Measurements from ENCODE around the gene EFNA5.

EFNA5 gene

DNA sequence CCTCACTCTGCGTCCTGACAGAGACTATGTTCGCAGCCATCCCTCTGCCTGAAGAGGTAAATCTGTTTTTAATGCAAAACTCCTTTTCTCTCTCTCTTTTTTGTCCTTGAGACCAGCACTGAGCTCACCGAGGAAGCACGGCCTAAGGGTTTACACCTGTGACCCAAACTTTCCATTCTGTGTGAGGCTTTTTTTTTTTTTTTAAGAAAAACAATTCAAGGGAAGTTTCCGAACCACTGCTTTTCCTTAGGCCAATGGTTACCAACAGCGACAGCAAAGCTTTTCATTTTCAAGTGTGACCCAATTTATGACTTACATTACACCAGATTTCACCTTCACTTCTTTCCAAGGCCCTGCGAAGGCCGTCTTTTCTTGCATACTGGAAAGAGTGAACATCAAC, 205.9 kb downstream of the EFNA5 start:
- in situ Hi-C loops (cut with HindIII; ENCODE audit: low sequenced_read_pairs) = no loop called here
- TF ChIP-seq CTCF (IDR thresholded peaks at IDR 0.05; ENCODE audit: low read depth, low read length, missing control alignments) = no peak

GRCh38 chr5:107464416-107464815, 206.3 kb downstream of the EFNA5 start:
- no peak for DNase-seq (ENCODE audit: low read depth)
- no peak overlapping the region for H3K4me3 ChIP-seq (ENCODE audit: low read depth, low read length)
- no peak for TF ChIP-seq CTCF (IDR thresholded peaks at IDR 0.05; ENCODE audit: low read depth, low read length, missing control alignments)
- in situ Hi-C loops (cut with HindIII; ENCODE audit: low sequenced_read_pairs) = no loop called here

More for the DNA sequence above, 205.9 kb downstream of the EFNA5 start:
- H3K4me3 ChIP-seq (ENCODE audit: low read depth, low read length) = no peak overlapping the region
- DNase-seq (ENCODE audit: low read depth) = no peak

- TF ChIP-seq CTCF (IDR thresholded peaks at IDR 0.05; ENCODE audit: low read depth, low read length, missing control alignments) = no peak
- H3K4me3 ChIP-seq (ENCODE audit: low read depth, low read length) = no peak overlapping the region
- no peak for DNase-seq (ENCODE audit: low read depth)
- in situ Hi-C loops (cut with HindIII; ENCODE audit: low sequenced_read_pairs) = no loop called here
Measured at GRCh38 chr5:107463731-107464130, 207.0 kb downstream of the EFNA5 start.

- in situ Hi-C loops (cut with HindIII; ENCODE audit: low sequenced_read_pairs) = no loop called here
- DNase-seq (ENCODE audit: low read depth) = no peak
Measured at GRCh38 chr5:107461770-107462169, 209.0 kb downstream of the EFNA5 start.

DNA sequence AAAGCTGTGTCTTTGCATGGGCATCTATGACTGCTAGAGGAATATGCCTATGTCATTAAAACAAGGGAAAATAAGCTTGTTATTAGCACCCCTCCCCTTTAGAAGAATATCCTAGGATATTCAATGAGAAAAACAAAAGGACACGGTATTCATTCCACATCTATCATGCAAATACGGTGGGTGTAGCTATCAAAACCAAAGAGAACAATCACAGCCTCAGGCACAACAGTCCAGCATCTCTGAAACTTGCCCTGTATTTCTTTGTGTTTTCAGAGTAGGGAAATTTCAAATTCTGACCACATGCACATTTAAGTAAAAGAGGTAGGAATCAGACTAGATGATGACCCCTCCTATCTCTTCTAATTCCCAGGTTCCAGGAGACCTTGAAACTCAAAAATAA, 209.9 kb downstream of the EFNA5 start:
- no peak for TF ChIP-seq CTCF (IDR thresholded peaks at IDR 0.05; ENCODE audit: low read depth, low read length, missing control alignments)
- in situ Hi-C loops (cut with HindIII; ENCODE audit: low sequenced_read_pairs) = no loop called here
- H3K4me3 ChIP-seq (ENCODE audit: low read depth, low read length) = no peak overlapping the region
- no peak for DNase-seq (ENCODE audit: low read depth)

More at GRCh38 chr5:107461770-107462169, 209.0 kb downstream of the EFNA5 start:
- no peak overlapping the region for H3K4me3 ChIP-seq (ENCODE audit: low read depth, low read length)
- TF ChIP-seq CTCF (IDR thresholded peaks at IDR 0.05; ENCODE audit: low read depth, low read length, missing control alignments) = no peak

DNA sequence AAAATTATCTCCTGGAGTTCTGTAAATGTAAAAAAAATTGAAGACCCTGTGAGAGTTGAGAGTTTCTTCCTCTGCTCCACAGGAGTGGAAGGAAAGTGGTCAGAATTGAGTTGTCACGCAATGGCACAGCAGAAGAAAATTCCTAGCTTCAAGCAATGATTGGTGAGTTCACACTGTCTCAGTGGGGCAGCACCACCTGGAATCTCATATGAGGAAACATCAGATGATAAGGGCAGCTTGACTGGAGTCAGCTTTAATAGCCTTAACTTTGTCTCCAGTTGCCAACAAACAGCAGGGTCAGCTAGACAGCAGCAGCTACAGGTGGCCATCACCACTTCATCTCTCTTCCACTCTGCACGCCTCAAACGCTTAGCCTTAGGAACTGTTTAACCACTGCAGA, 211.1 kb downstream of the EFNA5 start:
- DNase-seq (ENCODE audit: low read depth) = no peak
- in situ Hi-C loops (cut with HindIII; ENCODE audit: low sequenced_read_pairs) = no loop called here
- no peak overlapping the region for H3K4me3 ChIP-seq (ENCODE audit: low read depth, low read length)
- TF ChIP-seq CTCF (IDR thresholded peaks at IDR 0.05; ENCODE audit: low read depth, low read length, missing control alignments) = no peak

- H3K4me3 ChIP-seq (ENCODE audit: low read depth, low read length) = no peak overlapping the region
- DNase-seq (ENCODE audit: low read depth) = no peak
- no peak for TF ChIP-seq CTCF (IDR thresholded peaks at IDR 0.05; ENCODE audit: low read depth, low read length, missing control alignments)
- in situ Hi-C loops (cut with HindIII; ENCODE audit: low sequenced_read_pairs) = no loop called here
Measured at GRCh38 chr5:107458322-107458721, 212.4 kb downstream of the EFNA5 start.

All from astrocyte of the cerebellum (primary cell).